GM12878 (cell line): Measurements from ENCODE around the gene GFM1. TPM values are rescaled to one million over a fixed set of nuclear protein-coding genes. Genes with fewer than 3 reads are reported as not detected.

Experiments used
- ATAC-seq: fragments of 200-7000 bp; cut with Tn5 transposase; 3 replicates; pipeline ENCODE4 v1.9.1; 2020; ENCODE audit warnings: mild to moderate bottlenecking, moderate library complexity
- BruUV-seq: library from RNA; stranded (reverse); fragments of 400-500 nt; replicated peaks from 2 replicates; lab custom pipeline; 2021; lab: Mats Ljungman, UMichigan
- CTCF ChIA-PET: fragments of 300-600 bp; sonication (Branson Sonifier 250); formaldehyde crosslinking; extraction: SDS; loops from one replicate; lab custom pipeline; 2021; ENCODE audit warnings: inconsistent platforms; lab: Yijun Ruan, JAX
- POLR2A ChIA-PET: fragments of 350-600 bp; formaldehyde crosslinking; extraction: SDS; loops from one replicate; lab custom pipeline; 2021; ENCODE audit warnings: inconsistent platforms; lab: Charles Lee
- RAD21 ChIA-PET: fragments of 300-600 bp; sonication (Branson Sonifier 250); formaldehyde crosslinking; loops from one replicate; lab custom pipeline; 2023; ENCODE audit warnings: antibody characterized with exemption; ENCODE audit not compliant: unreplicated experiment; lab: Charles Lee
- SMC1A ChIA-PET: fragments of 300-600 bp; sonication (Branson Sonifier 250); formaldehyde crosslinking; loops from one replicate; lab custom pipeline; 2023; ENCODE audit not compliant: unreplicated experiment, uncharacterized antibody; lab: Charles Lee
- DNase-seq: peaks from one replicate; pipeline ENCODE4 v3.0.0-alpha.2; 2011; ENCODE audit warnings: low read depth, low spot score
- FAIRE-seq: peaks from 3 replicates; lab custom pipeline; 2011; peaks lifted over from hg19 to GRCh38; lab: Jason Lieb, UNC
- H2AFZ ChIP-seq: 2 replicates; pipeline ENCODE4 v1.6.0; 2011; ENCODE audit warnings: low read depth, low read length, control low read depth; ENCODE audit not compliant: control insufficient read depth
- H3K27ac ChIP-seq: 2 replicates; pipeline ENCODE4 v1.5.1; 2011; ENCODE audit warnings: control low read depth; ENCODE audit not compliant: control insufficient read depth, insufficient read depth
- H3K27me3 ChIP-seq, 2 experiments: replicated peaks in 1 of 2; 2 replicates each; pipeline versions ENCODE4 v1.6.0 to v1.6.1; 2011; ENCODE audit warnings: low read length in 1 of 2; ENCODE audit not compliant: control insufficient read depth in 2 of 2, insufficient read depth in 2 of 2
- H3K36me3 ChIP-seq, 2 experiments: 2 replicates each; pipeline ENCODE4 v1.5.1; 2011; ENCODE audit warnings: low read length in 1 of 2; ENCODE audit not compliant: control insufficient read depth in 2 of 2, insufficient read depth in 2 of 2
- H3K4me1 ChIP-seq: 2 replicates; pipeline ENCODE4 v1.6.1; 2011; ENCODE audit warnings: mild to moderate bottlenecking, low read length, moderate library complexity, mixed read lengths; ENCODE audit not compliant: control insufficient read depth, insufficient read depth
- H3K4me2 ChIP-seq: 2 replicates; pipeline ENCODE4 v1.6.0; 2011; ENCODE audit warnings: control low read depth; ENCODE audit not compliant: control insufficient read depth, insufficient read depth
- H3K4me3 ChIP-seq: fragments of 200-600 bp; sonication (generic); 2 replicates; pipeline ENCODE4 v1.5.1; 2016
- H3K79me2 ChIP-seq: 2 replicates; pipeline ENCODE4 v1.6.0; 2011; ENCODE audit warnings: low read length; ENCODE audit not compliant: control insufficient read depth, insufficient read depth
- H3K9ac ChIP-seq: 2 replicates; pipeline ENCODE4 v1.8.0; 2011; ENCODE audit warnings: low read length, control low read depth, mixed read lengths; ENCODE audit not compliant: control insufficient read depth, insufficient read depth
- H3K9me3 ChIP-seq: replicated peaks from 3 replicates; pipeline ENCODE4 v1.5.1; 2011; ENCODE audit warnings: mild to moderate bottlenecking, low read length; ENCODE audit not compliant: control insufficient read depth, insufficient read depth
- H4K20me1 ChIP-seq: 2 replicates; pipeline ENCODE4 v1.6.0; 2011; ENCODE audit not compliant: control insufficient read depth, insufficient read depth
- EED ChIP-seq: sonication (generic); IDR thresholded peaks from 2 replicates; pipeline ENCODE4 v1.6.1; 2016; ENCODE audit warnings: antibody characterized with exemption, low read depth
- JUNB ChIP-seq: IDR thresholded peaks from 2 replicates; pipeline ENCODE4 v1.6.1; 2016; ENCODE audit warnings: antibody characterized with exemption, mild to moderate bottlenecking
- MYB ChIP-seq: fragments of 150-350 bp; IDR thresholded peaks from 2 replicates; pipeline ENCODE4 v1.6.1; 2014; ENCODE audit warnings: mild to moderate bottlenecking, low read depth, low read length, borderline replicate concordance
- RB1 ChIP-seq: fragments of 450-650 bp; formaldehyde crosslinking; IDR thresholded peaks from 2 replicates; pipeline ENCODE4 v1.6.1; 2017; ENCODE audit warnings: mild to moderate bottlenecking, borderline replicate concordance
- SREBF1 ChIP-seq: IDR thresholded peaks from 2 replicates; pipeline ENCODE4 v1.6.1; 2012; ENCODE audit warnings: mild to moderate bottlenecking, low read length
- ZNF274 ChIP-seq: IDR thresholded peaks from one replicate; pipeline ENCODE4 v1.8.0; 2011; ENCODE audit not compliant: insufficient read length, insufficient read depth
- WGBS: methylation state at CpG from one replicate; pipeline ENCODE4 v1.1.6; 2016; ENCODE audit warnings: low lambda C conversion rate; ENCODE audit not compliant: insufficient replicate concordance, insufficient coverage; ENCODE audit errors: missing lambda C conversion rate; 5-methylcytosine and 5-hydroxymethylcytosine counted together
- in situ Hi-C: fragments of 300-500 bp; cut with MboI; formaldehyde crosslinking; loops from 9 replicates; pipeline ENCODE4 v1.14.3; 2018; ENCODE audit warnings: mixed read lengths
- intact Hi-C: fragments of 100-400 bp; cut with micrococcal nuclease; formaldehyde crosslinking; loops from one replicate; pipeline ENCODE4 v1.14.2; 2022; ENCODE audit not compliant: unreplicated experiment
- polyA plus RNA-seq, 11 experiments: library from polyadenylated mRNA; depleted of rRNA in 4 of 11; unstranded in 6 of 11; stranded (reverse) in 5 of 11; fragments of >200 nt; fragmentation: Nextera tagmentation in 4 of 11; fragmentation: Illumina TruSeq in 1 of 11; extraction: Ambion mirVana in 4 of 11; extraction: Trizol in 1 of 11; gene quantifications; 1 replicate in 1 of 11; 2 replicates in 10 of 11; pipeline versions ENCODE4 v1.2.1 to v1.2.3, GENCODE V29; 2011 to 2016; ENCODE audit warnings: inconsistent platforms in 2 of 11, missing spikeins in 2 of 11, low read depth in 1 of 11
- total RNA-seq, 4 experiments: library from RNA; depleted of rRNA in 3 of 4; stranded (reverse); fragments of >200 nt in 3 of 4; fragmentation: Illumina TruSeq in 1 of 4; extraction: Trizol in 1 of 4; gene quantifications; 2 replicates each; pipeline versions ENCODE4 v1.2.1 to v1.2.3, GENCODE V29; 2013 to 2021
- TF ChIP-seq, protein P1 (sequence below): fragments of 450-650 bp; IDR thresholded peaks from 2 replicates; pipeline ENCODE4 v1.6.1; 2016; ENCODE audit warnings: mild to moderate bottlenecking, moderate library complexity, borderline replicate concordance

GFM1 gene
- total and polyA plus RNA-seq, 10 of the 15 experiments (the other 5 are each of a cell fraction or from before 2014, with no cell fraction given), result 36.9 to 87.2 (median 57.3) TPM

DNA sequence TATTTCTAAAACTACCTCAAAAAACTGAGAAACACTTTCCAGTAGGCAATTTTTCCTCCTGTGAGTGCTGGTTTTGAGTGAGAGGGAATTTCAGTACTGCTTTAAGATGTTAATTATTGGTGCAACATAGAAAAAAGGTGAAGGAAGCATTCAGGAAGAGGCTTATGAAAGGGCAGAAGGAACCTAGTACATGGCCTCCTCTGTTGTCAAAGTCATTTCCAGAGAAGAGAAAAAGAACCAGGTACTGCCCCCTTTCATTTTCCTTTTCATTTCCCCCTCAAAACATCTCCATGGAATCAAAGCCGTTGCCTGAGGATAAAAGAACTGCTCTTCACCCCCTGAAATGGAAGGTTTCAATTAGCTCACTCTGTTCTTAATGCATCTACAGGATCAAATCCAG is 68.1 kb downstream of the GFM1 start:
- Histone ChIP-seq H3K27ac (no peak overlapping the region), H3K9ac (no peak overlapping the region), H3K79me2 (no peaks in the 10 kb centered on the region), H3K4me3 (no peak overlapping the region), H3K4me1 (no peaks in the 10 kb centered on the region), H3K27me3 (no peaks in the 10 kb centered on the region), H3K9me3 (no peaks in the 10 kb centered on the region), H3K36me3 (peaks cover 0 to 13% of the 10 kb centered on the region in 2 experiments; a peak in 2 of 4 replicates), H3K4me2 (no peak overlapping the region), H2AFZ (no peak overlapping the region), H4K20me1 (no peaks in the 10 kb centered on the region)
- no peak for TF ChIP-seq SREBF1
- TF ChIP-seq EED, result 0 out of 2 replicates have a peak, but pooled peaks have one; percentile 29
- no peak for TF ChIP-seq MYB
- TF ChIP-seq ZNF274, result no peak
- no peak for TF ChIP-seq RB1
- TF ChIP-seq JUNB, result peak; percentile 63
- TF ChIP-seq, protein P1, sequence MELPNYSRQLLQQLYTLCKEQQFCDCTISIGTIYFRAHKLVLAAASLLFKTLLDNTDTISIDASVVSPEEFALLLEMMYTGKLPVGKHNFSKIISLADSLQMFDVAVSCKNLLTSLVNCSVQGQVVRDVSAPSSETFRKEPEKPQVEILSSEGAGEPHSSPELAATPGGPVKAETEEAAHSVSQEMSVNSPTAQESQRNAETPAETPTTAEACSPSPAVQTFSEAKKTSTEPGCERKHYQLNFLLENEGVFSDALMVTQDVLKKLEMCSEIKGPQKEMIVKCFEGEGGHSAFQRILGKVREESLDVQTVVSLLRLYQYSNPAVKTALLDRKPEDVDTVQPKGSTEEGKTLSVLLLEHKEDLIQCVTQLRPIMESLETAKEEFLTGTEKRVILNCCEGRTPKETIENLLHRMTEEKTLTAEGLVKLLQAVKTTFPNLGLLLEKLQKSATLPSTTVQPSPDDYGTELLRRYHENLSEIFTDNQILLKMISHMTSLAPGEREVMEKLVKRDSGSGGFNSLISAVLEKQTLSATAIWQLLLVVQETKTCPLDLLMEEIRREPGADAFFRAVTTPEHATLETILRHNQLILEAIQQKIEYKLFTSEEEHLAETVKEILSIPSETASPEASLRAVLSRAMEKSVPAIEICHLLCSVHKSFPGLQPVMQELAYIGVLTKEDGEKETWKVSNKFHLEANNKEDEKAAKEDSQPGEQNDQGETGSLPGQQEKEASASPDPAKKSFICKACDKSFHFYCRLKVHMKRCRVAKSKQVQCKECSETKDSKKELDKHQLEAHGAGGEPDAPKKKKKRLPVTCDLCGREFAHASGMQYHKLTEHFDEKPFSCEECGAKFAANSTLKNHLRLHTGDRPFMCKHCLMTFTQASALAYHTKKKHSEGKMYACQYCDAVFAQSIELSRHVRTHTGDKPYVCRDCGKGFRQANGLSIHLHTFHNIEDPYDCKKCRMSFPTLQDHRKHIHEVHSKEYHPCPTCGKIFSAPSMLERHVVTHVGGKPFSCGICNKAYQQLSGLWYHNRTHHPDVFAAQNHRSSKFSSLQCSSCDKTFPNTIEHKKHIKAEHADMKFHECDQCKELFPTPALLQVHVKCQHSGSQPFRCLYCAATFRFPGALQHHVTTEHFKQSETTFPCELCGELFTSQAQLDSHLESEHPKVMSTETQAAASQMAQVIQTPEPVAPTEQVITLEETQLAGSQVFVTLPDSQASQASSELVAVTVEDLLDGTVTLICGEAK, result no peak
- no TSS peak for BruUV-seq
- 10% methylated on average over 1 of the region's 1 CpG for WGBS
- intact Hi-C loops (no loop called here), in situ Hi-C loops (no loop called here)
- ChIA-PET SMC1A (no interaction called here), POLR2A (no interaction called here), RAD21 (interaction anchor here (1.2 kb wide), 1 partner anchor 79 kb away, joined by 3 read pairs; no protein-coding TSS in a partner anchor), CTCF (interaction anchor here (1.2 to 1.9 kb wide), 4 partner anchors 14 to 79 kb away, joined by 3 to 11 read pairs (median 5); no protein-coding TSS in a partner anchor)
- ATAC-seq (no peak), FAIRE-seq (no peak), DNase-seq (no peak)
